ENCODE results near the gene PAPSS2.

DNA sequence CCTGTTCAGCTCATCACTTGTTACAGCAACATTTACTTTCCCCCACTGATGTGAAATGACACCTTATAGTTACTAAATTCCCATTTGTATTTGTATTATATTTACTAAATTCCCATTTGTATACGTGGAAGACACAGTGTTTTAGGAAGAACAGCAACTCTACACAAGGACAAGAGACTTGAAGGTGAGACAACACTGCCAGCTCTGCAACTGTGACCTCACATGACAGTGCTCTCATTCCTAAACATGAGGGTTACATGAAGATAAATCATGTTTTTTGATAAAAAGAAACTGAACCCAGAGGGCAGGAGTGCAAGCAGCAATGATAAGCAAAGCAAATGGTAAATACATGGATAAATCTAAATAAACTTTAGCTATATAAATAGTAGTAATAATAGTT is 98.0 kb downstream of the PAPSS2 start:
- no peak for TF ChIP-seq RAD21 (IDR thresholded peaks at IDR 0.05; ENCODE audit: low read depth)
- TF ChIP-seq, protein P1, sequence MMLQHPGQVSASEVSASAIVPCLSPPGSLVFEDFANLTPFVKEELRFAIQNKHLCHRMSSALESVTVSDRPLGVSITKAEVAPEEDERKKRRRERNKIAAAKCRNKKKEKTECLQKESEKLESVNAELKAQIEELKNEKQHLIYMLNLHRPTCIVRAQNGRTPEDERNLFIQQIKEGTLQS (IDR thresholded peaks at IDR 0.05) = no peak
- TF ChIP-seq, protein P2, sequence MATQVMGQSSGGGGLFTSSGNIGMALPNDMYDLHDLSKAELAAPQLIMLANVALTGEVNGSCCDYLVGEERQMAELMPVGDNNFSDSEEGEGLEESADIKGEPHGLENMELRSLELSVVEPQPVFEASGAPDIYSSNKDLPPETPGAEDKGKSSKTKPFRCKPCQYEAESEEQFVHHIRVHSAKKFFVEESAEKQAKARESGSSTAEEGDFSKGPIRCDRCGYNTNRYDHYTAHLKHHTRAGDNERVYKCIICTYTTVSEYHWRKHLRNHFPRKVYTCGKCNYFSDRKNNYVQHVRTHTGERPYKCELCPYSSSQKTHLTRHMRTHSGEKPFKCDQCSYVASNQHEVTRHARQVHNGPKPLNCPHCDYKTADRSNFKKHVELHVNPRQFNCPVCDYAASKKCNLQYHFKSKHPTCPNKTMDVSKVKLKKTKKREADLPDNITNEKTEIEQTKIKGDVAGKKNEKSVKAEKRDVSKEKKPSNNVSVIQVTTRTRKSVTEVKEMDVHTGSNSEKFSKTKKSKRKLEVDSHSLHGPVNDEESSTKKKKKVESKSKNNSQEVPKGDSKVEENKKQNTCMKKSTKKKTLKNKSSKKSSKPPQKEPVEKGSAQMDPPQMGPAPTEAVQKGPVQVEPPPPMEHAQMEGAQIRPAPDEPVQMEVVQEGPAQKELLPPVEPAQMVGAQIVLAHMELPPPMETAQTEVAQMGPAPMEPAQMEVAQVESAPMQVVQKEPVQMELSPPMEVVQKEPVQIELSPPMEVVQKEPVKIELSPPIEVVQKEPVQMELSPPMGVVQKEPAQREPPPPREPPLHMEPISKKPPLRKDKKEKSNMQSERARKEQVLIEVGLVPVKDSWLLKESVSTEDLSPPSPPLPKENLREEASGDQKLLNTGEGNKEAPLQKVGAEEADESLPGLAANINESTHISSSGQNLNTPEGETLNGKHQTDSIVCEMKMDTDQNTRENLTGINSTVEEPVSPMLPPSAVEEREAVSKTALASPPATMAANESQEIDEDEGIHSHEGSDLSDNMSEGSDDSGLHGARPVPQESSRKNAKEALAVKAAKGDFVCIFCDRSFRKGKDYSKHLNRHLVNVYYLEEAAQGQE (IDR thresholded peaks at IDR 0.05; ENCODE audit: low read depth) = no peak
- TF ChIP-seq EZH2phosphoT487 (IDR thresholded peaks at IDR 0.05; ENCODE audit: borderline replicate concordance) = no peak
- TF ChIP-seq, protein P3, sequence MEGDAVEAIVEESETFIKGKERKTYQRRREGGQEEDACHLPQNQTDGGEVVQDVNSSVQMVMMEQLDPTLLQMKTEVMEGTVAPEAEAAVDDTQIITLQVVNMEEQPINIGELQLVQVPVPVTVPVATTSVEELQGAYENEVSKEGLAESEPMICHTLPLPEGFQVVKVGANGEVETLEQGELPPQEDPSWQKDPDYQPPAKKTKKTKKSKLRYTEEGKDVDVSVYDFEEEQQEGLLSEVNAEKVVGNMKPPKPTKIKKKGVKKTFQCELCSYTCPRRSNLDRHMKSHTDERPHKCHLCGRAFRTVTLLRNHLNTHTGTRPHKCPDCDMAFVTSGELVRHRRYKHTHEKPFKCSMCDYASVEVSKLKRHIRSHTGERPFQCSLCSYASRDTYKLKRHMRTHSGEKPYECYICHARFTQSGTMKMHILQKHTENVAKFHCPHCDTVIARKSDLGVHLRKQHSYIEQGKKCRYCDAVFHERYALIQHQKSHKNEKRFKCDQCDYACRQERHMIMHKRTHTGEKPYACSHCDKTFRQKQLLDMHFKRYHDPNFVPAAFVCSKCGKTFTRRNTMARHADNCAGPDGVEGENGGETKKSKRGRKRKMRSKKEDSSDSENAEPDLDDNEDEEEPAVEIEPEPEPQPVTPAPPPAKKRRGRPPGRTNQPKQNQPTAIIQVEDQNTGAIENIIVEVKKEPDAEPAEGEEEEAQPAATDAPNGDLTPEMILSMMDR (IDR thresholded peaks at IDR 0.05 in 2 of 3, conservative IDR thresholded peaks at IDR 0.05 in 1 of 3; ENCODE audit: borderline replicate concordance in 1 of 3, insufficient read depth in 1 of 3, low read depth in 2 of 3, low read length in 2 of 3) = no peak
- no peak for TF ChIP-seq CEBPB (IDR thresholded peaks at IDR 0.05; ENCODE audit: low read depth)
- no peak for TF ChIP-seq POLR2A (IDR thresholded peaks at IDR 0.05; ENCODE audit: borderline replicate concordance, extremely low read depth, insufficient read depth, insufficient read length)
- TF ChIP-seq SP1 (IDR thresholded peaks at IDR 0.05; ENCODE audit: low read depth) = no peak
- TF ChIP-seq JUND (IDR thresholded peaks at IDR 0.05) = no peak
- TF ChIP-seq ZNF274 (IDR thresholded peaks at IDR 0.05; ENCODE audit: low read depth, low read length) = no peak
